ENCODE results near the gene CEACAM21. TPM values are rescaled to one million over a fixed set of nuclear protein-coding genes. Genes with fewer than 3 reads are reported as not detected.

The CEACAM21 gene
- polyA plus RNA-seq, 1 of the 3 experiments (the other 2 are of a cell fraction) = not detected

GRCh38 chr19:41549884-41550283, 26.1 kb upstream of the CEACAM21 start:
- H3K4me2 ChIP-seq = no peak overlapping the region

More at GRCh38 chr19:41549884-41550283, 26.1 kb upstream of the CEACAM21 start:
- no peaks in the 10 kb centered on the region for H3F3A ChIP-seq (replicated peaks; ENCODE audit: insufficient read depth)
- TF ChIP-seq PBX3 (IDR thresholded peaks at IDR 0.05) (no peak), CTCF (IDR thresholded peaks at IDR 0.05) (no peak), USF1 (IDR thresholded peaks at IDR 0.05; ENCODE audit: borderline replicate concordance, low read depth) (no peak), SMC3 (IDR thresholded peaks at IDR 0.05; ENCODE audit: low read depth, low read length) (no peak), RAD21 (IDR thresholded peaks at IDR 0.05; ENCODE audit: low read length) (no peak), MEF2A (IDR thresholded peaks at IDR 0.05; ENCODE audit: borderline replicate concordance, low read depth) (no peak), CHD2 (IDR thresholded peaks at IDR 0.05; ENCODE audit: low read length, partially characterized antibody) (no peak), IRF3 (IDR thresholded peaks at IDR 0.05; ENCODE audit: low read depth, low read length) (no peak)
- no peaks in the 10 kb centered on the region for H3K4me1 ChIP-seq (ENCODE audit: control insufficient read depth in 1 of 2, insufficient read depth in 2 of 2, low read depth in 1 of 2, low read length in 1 of 2)
- ChIA-PET CTCF (interaction anchor here (0.7 to 3.0 kb wide), 3 partner anchors 14 to 522 kb away, joined by 3 to 11 read pairs (median 10); no protein-coding TSS in a partner anchor), POLR2A (no interaction called here)
- H3K4me3 ChIP-seq (ENCODE audit: low read depth in 2 of 2, low read length in 1 of 2) = no peak overlapping the region
- H4K20me1 ChIP-seq (ENCODE audit: insufficient read depth) = no peaks in the 10 kb centered on the region
- H3K9ac ChIP-seq = no peak overlapping the region
- H2AFZ ChIP-seq (ENCODE audit: low read depth) = no peak overlapping the region
- H3K79me2 ChIP-seq (ENCODE audit: insufficient read depth) = no peaks in the 10 kb centered on the region
- 26% methylated on average over 5 of the region's 5 CpGs for WGBS (ENCODE audit: low lambda C conversion rate)
- no peaks in the 10 kb centered on the region for H3K9me2 ChIP-seq
- H3K36me3 ChIP-seq (replicated peaks in 1 of 2; ENCODE audit: control insufficient read depth in 1 of 2, insufficient read depth in 2 of 2, low read length in 1 of 2) = no peaks in the 10 kb centered on the region
- no peak overlapping the region for H3K27ac ChIP-seq (ENCODE audit: low read depth in 2 of 2, low read length in 1 of 2)
- H3K9me3 ChIP-seq = no peaks in the 10 kb centered on the region; the same call in 1 of the 2 replicates
- peaks cover 78% of the 10 kb centered on the region for H3K27me3 ChIP-seq (ENCODE audit: insufficient read depth)
- DNase-seq = no peak
